A549 (cell line): ENCODE results near the gene M6PR. TPM values are rescaled to one million over a fixed set of nuclear protein-coding genes. Genes with fewer than 3 reads are reported as not detected.
A peak's percentile ranks its signal among the peaks of the same experiment; 100 is the strongest.
"Not testable (repeated sequence)": the region's sequence is repeated elsewhere in the genome, so short reads cannot be mapped to it uniquely, and the experiment has no call there.

Experiments
- ATAC-seq, 2 experiments: fragments of 200-7000 bp in 1 of 2; fragments of >200 bp in 1 of 2; cut with Nextera tagmentation in 1 of 2; cut with Tn5 transposase in 1 of 2; 3 replicates each; pipeline versions ENCODE4 v1.8.0 to v1.9.1; 2018 to 2020; ENCODE audit warnings: mild to moderate bottlenecking in 1 of 2, moderate library complexity in 1 of 2
- CTCF ChIA-PET: fragments of 300-600 bp; sonication (Branson Sonifier 250); formaldehyde crosslinking; extraction: SDS; loops from one replicate; lab custom pipeline; 2021; ENCODE audit warnings: antibody characterized with exemption, inconsistent platforms; lab: Yijun Ruan, JAX
- POLR2A ChIA-PET: fragments of 350-600 bp; formaldehyde crosslinking; extraction: SDS; loops from one replicate; lab custom pipeline; 2021; ENCODE audit warnings: antibody characterized with exemption, inconsistent platforms; lab: Yijun Ruan, JAX
- DNase-seq, 2 experiments: peaks; one replicate each; pipeline versions ENCODE4 v3.0.0 to v3.0.0-alpha.2; 2011 to 2016; ENCODE audit warnings: low read depth in 1 of 2, low spot score in 1 of 2
- FAIRE-seq: peaks from 2 replicates; lab custom pipeline; 2011; peaks lifted over from hg19 to GRCh38; lab: Jason Lieb, UNC
- H3K27ac ChIP-seq, 2 experiments: fragments of >200 bp; sonication (Bioruptor Twin); formaldehyde crosslinking; 3 replicates each; pipeline ENCODE4 v1.5.1; 2016 to 2017
- H3K4me1 ChIP-seq: fragments of >200 bp; sonication (Bioruptor Twin); formaldehyde crosslinking; 3 replicates; pipeline ENCODE4 v1.6.1; 2016
- H3K4me2 ChIP-seq: fragments of >200 bp; sonication (Bioruptor Twin); formaldehyde crosslinking; 3 replicates; pipeline ENCODE4 v1.6.1; 2016
- H3K4me3 ChIP-seq: fragments of >200 bp; sonication (Bioruptor Twin); formaldehyde crosslinking; 3 replicates; pipeline ENCODE4 v1.5.1; 2016
- H3K9me3 ChIP-seq: fragments of >200 bp; sonication (Bioruptor Twin); formaldehyde crosslinking; 3 replicates; pipeline ENCODE4 v1.6.1; 2016
- ATOH8 ChIP-seq: fragments of 250-450 bp; sonication (Bioruptor Pico); IDR thresholded peaks from 2 replicates; pipeline ENCODE4 v1.5.0; 2020; ENCODE audit warnings: low read depth, mild to moderate bottlenecking, moderate library complexity
- BCL3 ChIP-seq: fragments of >200 bp; sonication (Bioruptor Twin); formaldehyde crosslinking; IDR thresholded peaks from 3 replicates; pipeline ENCODE4 v1.6.1; 2016
- CEBPB ChIP-seq, 2 experiments: fragments of >200 bp in 1 of 2; sonication (Bioruptor Twin) in 1 of 2; formaldehyde crosslinking in 1 of 2; IDR thresholded peaks; 2 replicates each; pipeline ENCODE4 v1.6.1; 2012 to 2016
- CHD2 ChIP-seq: fragments of 150-350 bp; IDR thresholded peaks from 2 replicates; pipeline ENCODE4 v1.6.1; 2014; ENCODE audit warnings: low read length; ENCODE audit not compliant: partially characterized antibody
- CTCF ChIP-seq: fragments of >200 bp; sonication (Bioruptor Twin); formaldehyde crosslinking; IDR thresholded peaks from 3 replicates; pipeline ENCODE4 v1.5.1; 2016
- E2F6 ChIP-seq: IDR thresholded peaks from 2 replicates; pipeline ENCODE4 v1.6.1; 2012; ENCODE audit warnings: low read depth, borderline replicate concordance
- EP300 ChIP-seq, 2 experiments: fragments of >200 bp; sonication (Bioruptor Twin); formaldehyde crosslinking; IDR thresholded peaks; 2 replicates in 1 of 2; 3 replicates in 1 of 2; pipeline ENCODE4 v1.6.1; 2016 to 2017
- FOSL2 ChIP-seq, 2 experiments: fragments of 450-650 bp in 1 of 2; fragments of >200 bp in 1 of 2; sonication (Bioruptor Twin) in 1 of 2; formaldehyde crosslinking; IDR thresholded peaks; 2 replicates each; pipeline versions ENCODE4 v1.5.0 to v1.6.1; 2016 to 2020; ENCODE audit warnings: mild to moderate bottlenecking in 1 of 2, moderate library complexity in 1 of 2
- HMGXB4 ChIP-seq: fragments of 250-450 bp; sonication (Bioruptor Pico); IDR thresholded peaks from 2 replicates; pipeline ENCODE4 v1.5.0; 2021; ENCODE audit warnings: mild to moderate bottlenecking, moderate library complexity, borderline replicate concordance
- HOXB13 ChIP-seq: fragments of 250-450 bp; sonication (Bioruptor Pico); IDR thresholded peaks from 2 replicates; pipeline ENCODE4 v1.5.0; 2020; ENCODE audit warnings: low read depth, mild to moderate bottlenecking, moderate library complexity
- JUN ChIP-seq, 2 experiments: fragments of >200 bp; sonication (Bioruptor Twin); formaldehyde crosslinking; IDR thresholded peaks; 2 replicates in 1 of 2; 3 replicates in 1 of 2; pipeline ENCODE4 v1.6.1; 2016 to 2017
- JUNB ChIP-seq: fragments of >200 bp; sonication (Bioruptor Twin); formaldehyde crosslinking; IDR thresholded peaks from 2 replicates; pipeline ENCODE4 v1.6.1; 2016
- MYC ChIP-seq: IDR thresholded peaks from 2 replicates; pipeline ENCODE4 v1.6.1; 2012; ENCODE audit warnings: mild to moderate bottlenecking, inconsistent platforms, low read length, improper control_type of control experiment, borderline replicate concordance
- PHF8 ChIP-seq: fragments of 200-600 bp; sonication (generic); IDR thresholded peaks from 2 replicates; pipeline ENCODE4 v1.6.1; 2016; ENCODE audit warnings: low read depth, mild to moderate bottlenecking, antibody characterized with exemption, moderate library complexity, borderline replicate concordance
- POLR2A ChIP-seq: IDR thresholded peaks from 2 replicates; pipeline ENCODE4 v1.6.1; 2012; ENCODE audit warnings: mild to moderate bottlenecking, low read length
- RAD21 ChIP-seq, 2 experiments: fragments of >200 bp in 1 of 2; sonication (Bioruptor Twin) in 1 of 2; formaldehyde crosslinking in 1 of 2; IDR thresholded peaks in 1 of 2; conservative IDR thresholded peaks in 1 of 2; 2 replicates in 1 of 2; 3 replicates in 1 of 2; pipeline ENCODE4 v1.6.1; 2012 to 2018; ENCODE audit warnings: inconsistent platforms in 1 of 2
- RARB ChIP-seq: fragments of 250-450 bp; sonication (Bioruptor Pico); IDR thresholded peaks from 2 replicates; pipeline ENCODE4 v1.8.0; 2021; ENCODE audit warnings: mild to moderate bottlenecking, moderate library complexity
- RNF2 ChIP-seq: fragments of 200-600 bp; sonication (generic); IDR thresholded peaks from 2 replicates; pipeline ENCODE4 v1.6.1; 2016; ENCODE audit warnings: low read depth, mild to moderate bottlenecking, antibody characterized with exemption, moderate library complexity, borderline replicate concordance
- SMC3 ChIP-seq: fragments of >200 bp; sonication (Bioruptor Twin); formaldehyde crosslinking; IDR thresholded peaks from 3 replicates; pipeline ENCODE4 v1.6.1; 2018; ENCODE audit warnings: inconsistent platforms
- ZC3H11A ChIP-seq: fragments of 450-650 bp; IDR thresholded peaks from 2 replicates; pipeline ENCODE4 v1.6.1; 2014; ENCODE audit warnings: antibody characterized with exemption, mild to moderate bottlenecking
- ZSCAN20 ChIP-seq: fragments of 250-450 bp; sonication (Bioruptor Pico); IDR thresholded peaks from 2 replicates; pipeline ENCODE4 v1.8.0; 2022; ENCODE audit warnings: mild to moderate bottlenecking, moderate library complexity
- WGBS: methylation state at CpG from one replicate; pipeline ENCODE4 v1.1.6; 2017; ENCODE audit errors: missing lambda C conversion rate; 5-methylcytosine and 5-hydroxymethylcytosine counted together
- polyA plus RNA-seq, 4 experiments: library from polyadenylated mRNA; depleted of rRNA in 3 of 4; stranded (reverse); fragments of >200 nt; fragmentation: RNase III in 1 of 4; extraction: RNeasy Plus Mini Kit Qiagen cat#74134 plus additional on column Dnase treatment in 1 of 4; gene quantifications; 2 replicates in 3 of 4; 3 replicates in 1 of 4; pipeline ENCODE4 v1.2.3, GENCODE V29; 2011 to 2017

The M6PR gene
- polyA plus RNA-seq, 2 of the 4 experiments (the other 2 are of a cell fraction): 162 to 187 TPM

GRCh38 chr12:8914716-8915526, 34.5 kb downstream of the M6PR start:
- ChIA-PET CTCF (interaction anchor here (0.6 to 2.5 kb wide), 6 partner anchors 24 to 302 kb away, joined by 3 to 12 read pairs (median 3); partner anchors contain the start of gene AICDA), POLR2A (interaction anchor here (2.3 kb wide), 1 partner anchor 34 kb away, joined by 22 read pairs; the partner anchor contains the start of gene M6PR)
- FAIRE-seq (no peak), ATAC-seq (peak; percentile 92 to 96), DNase-seq (peak; percentile 70 to 71)
- peak overlapping the region; percentile 50 for H3K4me3 ChIP-seq
- peak in 1 of 2 experiments; percentile 40; a peak in 1 of 5 replicates for TF ChIP-seq JUN (IDR thresholded peaks at IDR 0.05)
- 0 out of 2 replicates have a peak, but pooled peaks have one; percentile 20 for TF ChIP-seq POLR2A
- no peak; the same call in 2 of the 3 replicates for TF ChIP-seq BCL3
- H3K4me2 ChIP-seq: peak overlapping the region; percentile 87
- peak overlapping the region; percentile 83 to 89 for H3K27ac ChIP-seq
- WGBS: 10% methylated on average over 28 of the region's 35 CpGs
- H3K4me1 ChIP-seq: peaks cover 18% of the 10 kb centered on the region
- no peaks in the 10 kb centered on the region for H3K9me3 ChIP-seq

- H3K9me3 ChIP-seq: not testable (repeated sequence)
- H3K4me1 ChIP-seq: peaks cover 18% of the 10 kb centered on the region
- 1% methylated on average over 19 of the region's 57 CpGs for WGBS
- peak; percentile 70 to 76 for DNase-seq
- TF ChIP-seq CTCF (peak; percentile 21; the same call in 1 of the 3 replicates), PHF8 (peak; percentile 68; the same call in 1 of the 2 replicates), JUN (IDR thresholded peaks at IDR 0.05) (peak in 1 of 2 experiments; percentile 48; a peak in 1 of 5 replicates), E2F6 (peak; percentile 55; the same call in 1 of the 2 replicates)
- TF ChIP-seq, all 56 proteins: peak for 4; not testable (repeated sequence) for 52
- H3K4me2 ChIP-seq: peak within 1 kb of the TSS; percentile 87
- ChIA-PET POLR2A (interaction anchor here (2.3 kb wide), 1 partner anchor 35 kb away, joined by 22 read pairs; the partner anchor contains the start of gene M6PR), CTCF (interaction anchor here (0.8 to 2.5 kb wide), 8 partner anchors 24 to 301 kb away, joined by 3 to 12 read pairs (median 4); partner anchors contain the start of genes AICDA and M6PR)
- peak within 1 kb of the TSS; percentile 50 for H3K4me3 ChIP-seq
- FAIRE-seq: not testable (repeated sequence)
- ATAC-seq: peak; percentile 82 to 83
- peak within 1 kb of the TSS; percentile 83 to 89 for H3K27ac ChIP-seq
Observed at GRCh38 chr12:8914033-8914715, 35.3 kb downstream of the M6PR start, which contains the start of gene PHC1. Gene PHC1 (plus strand): TSS chr12:8914509. CDS start chr12:8917678, 3,169 bp downstream.

GRCh38 chr12:8913702-8914032, 35.8 kb downstream of the M6PR start:
- FAIRE-seq: peak; percentile 39
- TF ChIP-seq HMGXB4 (CRISPR knock-in tag) (no peak), JUNB (no peak), CEBPB (IDR thresholded peaks at IDR 0.05) (no peak), RAD21 (conservative IDR thresholded peaks at IDR 0.05 in 1 of 2, IDR thresholded peaks at IDR 0.05 in 1 of 2) (no peak), ZSCAN20 (CRISPR knock-in tag) (no peak), ZC3H11A (no peak), FOSL2 (IDR thresholded peaks at IDR 0.05) (no peak), FOSL2 (CRISPR knock-in tag; IDR thresholded peaks at IDR 0.05) (no peak), MYC (no peak), HOXB13 (no peak), RNF2 (no peak), EP300 (IDR thresholded peaks at IDR 0.05) (no peak), ATOH8 (CRISPR knock-in tag) (no peak), SMC3 (no peak), E2F6 (no peak), CHD2 (no peak), RARB (CRISPR knock-in tag) (no peak)

More at GRCh38 chr12:8913702-8914032, 35.8 kb downstream of the M6PR start:
- 62% methylated on average over 6 of the region's 6 CpGs for WGBS
- ATAC-seq (no peak), DNase-seq (no peak)
- no peaks in the 10 kb centered on the region for H3K9me3 ChIP-seq
- peak overlapping the region; percentile 83 to 89 for H3K27ac ChIP-seq
- ChIA-PET CTCF (interaction anchor here (0.8 to 2.5 kb wide), 6 partner anchors 23 to 301 kb away, joined by 3 to 12 read pairs (median 4); partner anchors contain the start of genes AICDA and M6PR), POLR2A (interaction anchor here (2.3 kb wide), 1 partner anchor 36 kb away, joined by 22 read pairs; the partner anchor contains the start of gene M6PR)
- H3K4me2 ChIP-seq: peak overlapping the region; percentile 81
- peaks cover 18% of the 10 kb centered on the region for H3K4me1 ChIP-seq
- H3K4me3 ChIP-seq: peak overlapping the region; percentile 50
